Liver (tissue), 3 donors: ENCODE data around the gene CTPS2.

Experiments used
- FOXA2 ChIP-seq: IDR thresholded peaks from 2 replicates; pipeline ENCODE4 v1.6.1; 2016; ENCODE audit warnings: antibody characterized with exemption
- GABPA ChIP-seq, 2 donors: IDR thresholded peaks in 1 of 2; conservative IDR thresholded peaks in 1 of 2; 2 replicates each; pipeline ENCODE4 v1.6.1; 2016; ENCODE audit warnings: antibody characterized with exemption in 2 of 2, mild to moderate bottlenecking in 1 of 2, moderate library complexity in 1 of 2
- RAD21 ChIP-seq, 2 donors: IDR thresholded peaks; 2 replicates each; pipeline ENCODE4 v1.6.1; 2016; ENCODE audit warnings: antibody characterized with exemption in 2 of 2, mild to moderate bottlenecking in 2 of 2
- REST ChIP-seq: IDR thresholded peaks from 2 replicates; pipeline ENCODE4 v1.6.1; 2016; ENCODE audit warnings: antibody characterized with exemption, mild to moderate bottlenecking
- TF ChIP-seq, protein P1 (sequence below): fragments of 150-350 bp; IDR thresholded peaks from 2 replicates; pipeline ENCODE4 v1.5.1; 2017; ENCODE audit warnings: improper control_type of control experiment, low read depth, low read length; ENCODE audit not compliant: missing input control
- TF ChIP-seq, protein P2 (sequence below): IDR thresholded peaks from 2 replicates; pipeline ENCODE4 v1.6.1; 2016; ENCODE audit warnings: antibody characterized with exemption
- donor health status: healthy.
- donor health status: healthy.

GRCh38 chrX:16629909-16630308, 82.6 kb downstream of the CTPS2 start:
- TF ChIP-seq, protein P1, sequence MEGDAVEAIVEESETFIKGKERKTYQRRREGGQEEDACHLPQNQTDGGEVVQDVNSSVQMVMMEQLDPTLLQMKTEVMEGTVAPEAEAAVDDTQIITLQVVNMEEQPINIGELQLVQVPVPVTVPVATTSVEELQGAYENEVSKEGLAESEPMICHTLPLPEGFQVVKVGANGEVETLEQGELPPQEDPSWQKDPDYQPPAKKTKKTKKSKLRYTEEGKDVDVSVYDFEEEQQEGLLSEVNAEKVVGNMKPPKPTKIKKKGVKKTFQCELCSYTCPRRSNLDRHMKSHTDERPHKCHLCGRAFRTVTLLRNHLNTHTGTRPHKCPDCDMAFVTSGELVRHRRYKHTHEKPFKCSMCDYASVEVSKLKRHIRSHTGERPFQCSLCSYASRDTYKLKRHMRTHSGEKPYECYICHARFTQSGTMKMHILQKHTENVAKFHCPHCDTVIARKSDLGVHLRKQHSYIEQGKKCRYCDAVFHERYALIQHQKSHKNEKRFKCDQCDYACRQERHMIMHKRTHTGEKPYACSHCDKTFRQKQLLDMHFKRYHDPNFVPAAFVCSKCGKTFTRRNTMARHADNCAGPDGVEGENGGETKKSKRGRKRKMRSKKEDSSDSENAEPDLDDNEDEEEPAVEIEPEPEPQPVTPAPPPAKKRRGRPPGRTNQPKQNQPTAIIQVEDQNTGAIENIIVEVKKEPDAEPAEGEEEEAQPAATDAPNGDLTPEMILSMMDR, result no peak
- TF ChIP-seq FOXA2, result no peak
- TF ChIP-seq REST, result no peak
- TF ChIP-seq RAD21 (IDR thresholded peaks at IDR 0.05), result no peak
- TF ChIP-seq, protein P2, sequence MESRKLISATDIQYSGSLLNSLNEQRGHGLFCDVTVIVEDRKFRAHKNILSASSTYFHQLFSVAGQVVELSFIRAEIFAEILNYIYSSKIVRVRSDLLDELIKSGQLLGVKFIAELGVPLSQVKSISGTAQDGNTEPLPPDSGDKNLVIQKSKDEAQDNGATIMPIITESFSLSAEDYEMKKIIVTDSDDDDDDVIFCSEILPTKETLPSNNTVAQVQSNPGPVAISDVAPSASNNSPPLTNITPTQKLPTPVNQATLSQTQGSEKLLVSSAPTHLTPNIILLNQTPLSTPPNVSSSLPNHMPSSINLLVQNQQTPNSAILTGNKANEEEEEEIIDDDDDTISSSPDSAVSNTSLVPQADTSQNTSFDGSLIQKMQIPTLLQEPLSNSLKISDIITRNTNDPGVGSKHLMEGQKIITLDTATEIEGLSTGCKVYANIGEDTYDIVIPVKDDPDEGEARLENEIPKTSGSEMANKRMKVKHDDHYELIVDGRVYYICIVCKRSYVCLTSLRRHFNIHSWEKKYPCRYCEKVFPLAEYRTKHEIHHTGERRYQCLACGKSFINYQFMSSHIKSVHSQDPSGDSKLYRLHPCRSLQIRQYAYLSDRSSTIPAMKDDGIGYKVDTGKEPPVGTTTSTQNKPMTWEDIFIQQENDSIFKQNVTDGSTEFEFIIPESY, result no peak
- no peak for TF ChIP-seq GABPA (IDR thresholded peaks at IDR 0.05 in 1 of 2, conservative IDR thresholded peaks at IDR 0.05 in 1 of 2)
